Stimulated activated CD8-positive, alpha-beta memory T cell treated with anti-CD3 and anti-CD28 coated beads, Interleukin-7, amount 100 ng/mL, for 24 hours (primary cell): ENCODE results near the gene CCDC88C.

ENCODE experiments used
- DNase-seq: peaks from one replicate; pipeline ENCODE4 v3.0.0-alpha.2; 2020; ENCODE audit warnings: low read depth

The CCDC88C gene

DNA sequence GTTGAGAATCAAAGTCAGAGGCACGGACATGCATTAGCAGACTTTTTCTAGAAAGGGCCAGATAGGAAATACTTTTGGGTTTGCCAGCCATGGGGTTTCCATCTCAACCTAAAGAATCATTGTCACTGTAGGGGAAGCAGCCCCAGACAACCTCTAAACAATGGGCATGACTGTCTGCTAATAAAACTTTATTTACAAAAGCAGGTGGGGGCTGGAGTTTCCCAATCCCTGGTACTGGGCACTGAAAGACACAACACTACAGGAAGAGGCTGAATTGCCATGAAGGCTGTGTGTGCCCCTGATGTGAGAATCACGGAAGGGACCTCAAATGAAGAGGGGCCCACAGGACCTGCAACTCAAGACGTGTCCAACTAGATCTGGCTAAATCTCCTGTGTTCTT lies 111.1 kb downstream of the CCDC88C start:
- no peak for DNase-seq

DNA sequence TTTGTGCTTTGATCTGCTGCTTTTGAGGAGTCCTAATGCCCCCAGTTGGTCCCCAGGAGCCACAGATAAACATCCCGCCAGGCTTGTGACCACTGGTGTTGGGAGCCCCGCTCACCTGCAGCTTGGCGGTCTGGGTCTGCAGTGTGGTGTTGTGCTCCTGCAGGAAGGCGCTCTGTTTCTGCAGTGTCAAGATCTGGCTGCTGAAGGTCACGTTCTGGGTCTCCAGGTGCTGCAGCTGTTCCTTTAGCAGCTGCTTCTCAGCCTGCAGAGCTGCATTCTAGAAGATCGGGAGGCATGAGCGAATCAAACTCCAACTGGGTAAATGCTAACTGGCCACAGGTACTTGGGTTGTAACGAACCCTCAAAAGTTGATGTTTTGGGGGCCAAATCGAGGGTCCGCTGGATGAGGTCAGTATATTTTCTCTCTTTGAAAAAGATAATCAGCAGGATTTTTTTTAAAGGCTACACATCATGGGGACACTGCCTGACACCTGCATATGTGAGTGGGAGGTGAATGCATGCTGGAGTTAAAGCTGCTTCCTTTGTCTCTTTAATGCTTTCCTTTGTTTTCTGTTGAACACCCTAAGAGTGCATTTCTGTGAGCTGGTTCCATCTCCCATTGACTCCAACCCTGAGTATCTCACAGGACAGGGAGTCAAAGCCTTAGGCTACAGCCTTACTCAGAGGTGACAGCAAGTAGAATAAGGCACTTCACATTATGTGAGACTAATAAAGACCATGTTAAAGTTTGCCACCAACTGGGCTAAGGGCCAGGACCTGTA lies 111.8 kb downstream of the CCDC88C start:
- DNase-seq: no peak

DNA sequence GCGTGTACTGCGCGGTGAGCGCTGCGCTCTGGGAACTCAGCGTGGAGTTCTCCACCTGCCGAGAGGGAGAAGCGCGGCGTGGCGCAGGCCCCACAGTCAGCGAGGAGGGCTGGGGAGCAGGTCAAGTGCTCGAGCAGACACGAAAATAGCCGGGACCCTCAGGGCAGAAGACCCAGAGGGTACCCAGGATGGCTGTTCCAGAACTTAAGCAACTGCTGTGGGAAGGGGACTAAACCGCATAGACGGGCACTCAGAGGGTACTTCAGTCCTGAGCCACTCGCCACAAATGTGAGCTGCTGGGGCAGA lies 113.7 kb downstream of the CCDC88C start:
- no peak for DNase-seq

DNA sequence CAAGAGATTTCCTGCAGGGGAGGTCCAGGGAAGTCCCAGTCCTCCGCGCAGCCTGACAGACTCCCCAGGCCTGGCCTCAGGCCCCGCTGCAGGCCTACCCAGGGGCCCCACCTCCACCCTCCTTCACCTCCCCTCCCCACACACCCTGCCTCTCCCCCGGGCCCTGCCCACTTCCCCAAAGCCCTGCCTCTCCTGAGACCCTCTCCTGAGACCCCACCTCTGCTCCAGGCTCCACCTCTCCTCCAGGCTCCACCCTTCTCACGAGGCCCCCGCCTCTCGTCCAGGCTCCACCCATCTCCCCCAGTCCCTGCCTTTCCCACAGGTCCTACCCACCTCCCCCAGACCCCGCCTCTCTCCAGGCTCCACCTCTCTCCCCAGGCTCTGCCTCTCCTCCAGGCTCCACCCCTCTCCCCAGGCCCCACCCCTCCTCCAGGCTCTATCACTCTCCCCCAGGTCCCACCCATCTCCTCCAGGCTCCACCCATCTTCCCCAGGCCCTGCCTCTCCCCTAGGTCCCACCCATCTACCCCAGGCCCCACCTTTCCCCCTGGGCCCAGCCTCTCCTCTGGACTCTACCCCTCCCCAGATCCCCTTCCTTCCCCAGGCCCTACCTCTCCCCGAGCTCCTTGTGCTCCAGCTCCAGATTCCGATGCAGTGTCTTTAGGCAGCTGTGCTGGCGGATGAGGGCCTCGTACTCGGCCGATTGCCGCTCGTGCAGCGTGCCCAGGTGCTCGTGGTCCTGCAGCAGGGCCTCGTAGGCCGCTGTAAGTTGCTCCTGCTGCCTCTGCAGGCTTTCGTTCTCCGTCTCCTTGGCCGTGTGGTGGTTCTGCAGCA lies 114.3 kb downstream of the CCDC88C start:
- DNase-seq: peak; percentile 53

DNA sequence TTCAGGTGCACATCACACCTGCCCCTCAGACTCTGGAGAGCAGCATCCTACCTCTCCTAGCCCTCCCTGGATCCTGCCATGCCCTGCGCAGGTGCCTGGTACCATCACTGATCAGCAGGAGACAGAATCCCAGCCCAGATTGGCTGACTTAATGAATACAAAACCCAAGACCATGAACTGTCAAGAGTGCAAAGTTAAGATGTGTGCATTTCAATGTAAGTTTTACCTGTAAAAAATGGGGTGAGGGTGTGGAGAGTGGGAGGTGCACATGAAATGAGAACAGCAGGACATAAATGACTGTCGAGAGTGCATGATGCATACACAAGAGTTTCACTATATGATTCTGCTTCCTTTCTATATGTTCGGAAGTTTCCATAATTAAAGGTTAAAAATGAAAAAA lies 115.2 kb downstream of the CCDC88C start:
- no peak for DNase-seq

DNA sequence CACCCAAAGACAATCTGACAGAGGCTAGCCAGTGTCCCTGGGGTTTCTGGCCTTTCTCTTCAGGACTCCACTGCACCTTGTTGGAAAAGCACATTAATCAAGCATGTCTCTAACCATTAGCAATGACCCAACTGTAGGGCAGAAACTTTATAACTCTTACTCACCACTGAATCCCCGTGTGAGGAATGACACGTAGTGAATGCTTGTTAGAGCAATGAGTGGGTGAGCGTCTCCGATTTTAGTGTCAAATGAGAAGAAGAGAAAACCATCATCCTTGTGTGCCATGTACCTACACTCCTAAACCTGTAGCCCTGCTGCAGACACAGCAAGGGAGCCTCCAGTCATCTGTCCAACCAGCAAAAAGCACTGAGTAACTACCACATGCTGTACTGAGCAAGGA lies 116.7 kb downstream of the CCDC88C start:
- no peak for DNase-seq

DNA sequence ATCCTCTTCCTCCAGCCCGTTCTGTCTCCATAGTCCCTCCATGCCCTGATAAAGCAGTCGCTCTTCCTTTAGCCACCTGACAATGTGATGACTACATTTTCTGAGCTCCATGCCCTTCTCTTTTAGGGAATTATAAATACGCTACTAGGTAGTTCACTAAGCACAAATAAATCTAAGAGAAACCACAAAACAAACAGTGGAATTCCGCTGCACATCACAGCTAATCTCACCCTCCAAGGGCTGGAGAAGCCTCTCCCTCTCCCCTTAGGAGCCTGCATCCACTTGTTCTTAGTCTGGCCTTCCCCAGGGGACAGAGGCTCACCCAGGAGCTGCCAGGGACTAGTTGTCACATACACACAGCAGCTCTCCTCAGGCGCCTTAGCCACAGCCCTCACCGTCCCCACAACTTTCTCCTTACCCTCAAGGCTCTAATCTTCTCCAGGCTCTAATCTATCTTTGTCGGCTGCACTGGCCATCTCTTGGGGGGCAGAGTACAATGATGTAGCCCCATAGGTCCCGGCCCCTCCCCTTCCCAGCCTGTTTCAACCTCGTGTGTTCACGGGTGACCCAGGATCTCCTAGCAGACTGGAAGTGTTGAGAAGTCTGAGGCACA lies 117.2 kb downstream of the CCDC88C start:
- no peak for DNase-seq

DNA sequence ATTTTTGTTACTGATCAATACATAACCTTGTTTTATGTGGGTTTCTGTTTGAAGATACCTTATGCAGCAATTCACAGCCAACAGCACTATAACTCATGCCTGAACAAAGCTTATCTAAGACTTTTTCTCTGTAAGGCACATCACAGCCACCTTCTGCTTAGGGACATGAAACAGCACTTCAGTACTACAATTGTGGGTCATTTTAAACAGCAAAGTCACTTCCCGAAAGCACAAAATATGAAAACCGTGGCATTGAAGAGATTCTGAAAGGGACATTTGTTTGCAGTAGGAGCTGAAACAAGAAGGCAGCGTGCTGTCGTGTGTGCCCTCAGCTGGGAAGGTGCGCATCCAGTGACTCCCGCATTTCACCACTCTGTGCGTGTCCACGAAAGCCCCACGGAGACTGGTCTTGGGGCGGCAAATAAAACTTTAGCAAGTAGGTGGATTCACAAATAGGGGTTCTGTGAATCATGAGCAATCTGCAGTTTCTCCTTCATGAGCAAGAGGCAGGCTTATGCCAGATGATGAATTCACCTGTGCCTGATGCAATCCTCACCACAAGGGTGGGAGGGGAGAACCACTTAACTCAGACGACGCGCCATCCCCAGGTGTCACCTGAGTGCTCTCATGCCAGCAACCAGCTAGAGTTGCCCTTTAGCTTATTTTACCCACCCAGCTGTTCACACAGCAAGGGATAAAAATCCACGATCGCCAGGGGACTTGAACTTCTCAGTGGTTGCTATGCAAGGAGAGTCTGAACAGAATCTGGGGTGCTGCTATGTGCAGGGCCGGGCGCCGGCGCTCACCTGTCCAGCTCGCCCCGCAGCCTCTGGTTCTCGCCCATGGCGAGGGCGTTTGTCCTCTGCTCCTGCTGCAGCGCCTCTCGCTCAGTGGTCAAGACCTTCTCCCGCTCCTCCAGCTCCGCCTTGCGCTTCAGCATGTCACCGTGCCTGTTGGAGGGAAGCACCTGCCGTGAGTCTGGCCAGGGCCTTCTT lies 118.2 kb downstream of the CCDC88C start:
- no peak for DNase-seq

DNA sequence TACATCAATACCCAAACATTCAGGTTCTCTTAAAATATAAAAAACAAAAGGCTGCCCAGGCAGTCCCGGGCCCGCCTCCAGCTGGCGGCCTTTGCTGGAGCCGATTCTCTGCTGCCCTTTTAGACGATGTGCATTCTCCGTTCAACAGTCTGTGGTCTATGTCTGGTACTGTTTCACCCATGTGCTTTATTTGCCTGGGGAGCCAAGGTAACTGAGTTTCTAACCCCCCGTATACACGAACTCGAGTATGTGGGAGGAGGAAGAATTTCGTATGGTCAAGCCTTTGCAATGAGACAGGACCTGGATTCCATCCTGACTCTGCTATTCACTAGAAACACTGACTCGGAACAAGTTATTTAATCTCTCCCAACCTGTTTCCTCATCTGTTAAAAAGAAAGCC lies 119.0 kb downstream of the CCDC88C start:
- DNase-seq: no peak

DNA sequence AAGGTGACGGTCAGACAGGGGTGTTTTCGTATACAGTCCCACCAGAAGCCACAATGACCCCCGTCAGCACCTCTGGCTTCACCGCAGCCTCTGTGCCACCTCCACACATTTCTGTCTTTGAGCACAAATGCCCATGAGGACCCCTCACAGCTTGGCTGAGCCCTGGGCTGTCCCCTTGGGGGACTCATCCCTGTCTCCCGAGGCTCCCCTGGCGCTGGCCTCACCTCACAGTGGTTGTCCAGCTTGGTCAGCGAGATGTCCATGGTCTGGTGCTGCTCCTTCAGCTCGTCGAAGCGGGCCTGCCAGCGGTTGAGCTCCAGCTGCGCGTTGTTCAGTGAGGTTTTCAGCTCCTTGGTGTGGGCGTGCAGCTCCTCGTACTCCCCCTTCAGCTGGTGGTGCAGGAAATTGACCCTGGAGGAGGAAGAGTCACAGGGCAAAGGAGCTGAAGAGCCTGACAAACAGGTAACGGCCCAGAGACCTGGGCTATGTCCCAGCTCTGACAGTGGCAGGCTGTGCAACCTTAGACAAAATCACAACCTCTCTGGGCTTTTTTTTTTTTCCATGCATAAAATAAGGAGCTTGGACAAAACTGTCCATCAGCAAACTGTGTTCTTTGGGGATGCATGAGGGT lies 120.4 kb downstream of the CCDC88C start:
- no peak for DNase-seq

DNA sequence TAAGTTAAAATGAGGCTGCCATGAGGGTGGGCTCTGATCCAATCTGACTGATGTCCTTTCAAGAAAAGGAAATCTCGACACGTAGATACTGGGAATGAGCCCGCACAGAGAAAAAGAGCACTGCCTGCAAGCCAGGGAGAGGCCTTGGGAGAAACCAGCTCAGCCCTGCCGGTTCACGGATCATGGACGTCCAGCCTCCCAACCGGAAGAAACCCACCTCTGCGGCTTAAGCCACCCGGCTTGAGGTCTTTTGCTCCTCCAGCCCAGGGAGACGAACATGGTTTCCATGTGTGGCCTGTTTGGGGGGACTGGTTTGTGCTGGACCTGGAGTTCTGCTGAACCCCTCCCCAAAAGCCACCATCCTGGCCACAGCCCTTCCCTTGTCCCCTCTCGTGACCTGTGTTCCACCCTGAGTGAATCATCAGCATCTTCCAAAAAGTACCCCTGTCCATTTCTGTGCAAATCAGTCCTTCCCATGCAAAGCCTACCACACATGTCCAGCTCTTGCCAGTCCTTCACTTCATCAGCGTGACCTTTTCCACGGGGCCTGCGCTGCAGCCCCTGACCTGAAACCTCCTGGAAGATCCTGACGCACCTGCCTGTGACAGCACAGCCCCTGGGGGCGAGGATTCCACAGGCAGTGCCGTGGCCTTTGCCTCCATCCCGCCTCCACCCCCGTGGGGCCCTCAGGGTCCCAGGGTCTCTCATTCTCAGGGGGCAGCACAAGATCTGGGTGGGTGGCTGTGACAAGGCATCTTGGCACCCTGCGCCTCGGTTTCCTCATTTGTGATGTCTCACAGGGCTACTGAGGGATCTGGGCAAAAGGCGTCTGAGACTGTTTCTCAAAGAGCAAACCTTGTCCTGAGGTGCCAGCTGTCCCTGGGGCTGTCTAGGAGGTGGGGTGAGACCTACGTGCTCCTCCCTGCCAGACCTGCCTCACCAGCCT lies 121.5 kb downstream of the CCDC88C start:
- no peak for DNase-seq

DNA sequence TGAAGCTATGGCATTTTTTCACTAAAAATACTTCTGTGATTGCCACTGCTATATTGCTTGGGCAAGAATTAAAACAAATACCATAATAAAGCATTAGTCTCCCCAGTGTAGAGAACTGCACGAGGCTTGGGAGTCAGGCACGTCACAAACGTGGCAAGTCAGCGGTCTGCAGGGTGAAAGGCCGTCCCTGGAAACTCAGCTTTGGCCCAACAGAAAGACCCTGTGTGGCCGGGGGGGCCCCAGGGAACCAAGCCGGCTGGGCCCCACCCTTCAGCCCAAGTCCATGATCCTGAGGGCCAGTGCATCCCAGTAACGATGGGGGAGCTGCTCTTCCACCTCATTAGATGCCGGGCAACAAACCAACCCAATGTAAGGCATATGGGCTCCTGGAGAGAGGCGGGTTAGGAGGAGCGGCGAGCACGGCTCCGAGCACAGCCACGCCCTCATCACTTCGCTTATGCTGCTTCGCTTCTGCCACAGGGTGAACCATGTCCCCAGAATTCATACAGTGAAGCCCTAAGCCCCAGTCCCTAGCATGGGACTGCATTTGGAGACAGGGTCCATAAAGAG lies 122.3 kb downstream of the CCDC88C start:
- no peak for DNase-seq

DNA sequence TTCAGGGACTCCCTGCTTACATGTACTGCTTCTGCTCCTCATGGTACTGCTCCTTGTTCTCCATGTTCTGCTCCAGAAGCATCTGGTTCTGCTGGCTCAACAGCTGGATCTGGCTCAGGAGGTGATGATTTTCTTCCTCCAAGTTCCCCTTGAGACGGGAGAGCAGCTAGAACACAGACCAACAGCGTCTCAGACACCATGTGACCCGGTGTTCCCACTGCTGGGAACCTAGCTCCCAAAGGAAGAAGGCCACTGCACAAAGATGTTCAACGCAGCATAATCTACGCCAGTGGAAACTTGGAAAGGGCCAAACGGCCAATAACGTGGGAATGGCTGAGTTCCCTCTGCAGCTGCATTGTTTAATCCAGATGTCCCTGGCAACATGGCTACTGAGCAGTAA lies 123.5 kb downstream of the CCDC88C start:
- no peak for DNase-seq

DNA sequence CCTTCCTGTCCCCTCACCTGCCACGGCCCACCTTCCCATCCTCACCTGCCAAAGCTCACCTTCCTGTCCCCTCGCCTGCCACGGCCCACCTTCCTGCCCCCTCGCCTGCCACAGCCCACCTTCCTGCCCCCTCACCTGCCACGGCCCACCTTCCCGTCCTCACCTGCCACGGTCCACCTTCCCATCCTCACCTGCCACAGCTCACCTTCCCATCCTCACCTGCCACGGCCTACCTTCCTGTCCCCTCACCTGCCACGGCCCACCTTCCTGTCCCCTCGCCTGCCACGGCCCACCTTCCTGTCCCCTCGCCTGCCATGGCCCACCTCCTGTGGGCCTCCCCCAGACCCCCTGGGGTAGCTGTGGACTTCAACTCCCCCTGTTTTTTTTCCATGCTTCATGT lies 124.3 kb downstream of the CCDC88C start:
- no peak for DNase-seq

DNA sequence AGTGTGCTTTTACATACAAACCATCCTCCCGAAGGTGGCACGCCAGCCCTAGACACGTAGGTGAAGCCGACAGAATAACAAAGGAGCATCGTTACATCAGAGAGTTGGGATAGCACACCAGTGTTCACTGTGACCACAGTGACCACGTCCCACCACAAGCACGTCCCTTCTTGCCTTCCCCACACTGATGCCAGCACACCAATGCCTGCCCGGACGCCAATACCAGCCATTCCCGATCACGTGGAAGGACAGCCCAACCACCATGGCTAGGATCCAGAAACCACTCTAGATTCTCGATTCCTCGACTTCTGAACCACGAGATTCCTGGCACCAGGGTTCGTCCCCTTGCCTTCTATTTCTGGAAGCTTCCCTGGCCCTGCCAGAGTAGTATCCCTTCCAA lies 125.1 kb downstream of the CCDC88C start:
- DNase-seq: no peak

DNA sequence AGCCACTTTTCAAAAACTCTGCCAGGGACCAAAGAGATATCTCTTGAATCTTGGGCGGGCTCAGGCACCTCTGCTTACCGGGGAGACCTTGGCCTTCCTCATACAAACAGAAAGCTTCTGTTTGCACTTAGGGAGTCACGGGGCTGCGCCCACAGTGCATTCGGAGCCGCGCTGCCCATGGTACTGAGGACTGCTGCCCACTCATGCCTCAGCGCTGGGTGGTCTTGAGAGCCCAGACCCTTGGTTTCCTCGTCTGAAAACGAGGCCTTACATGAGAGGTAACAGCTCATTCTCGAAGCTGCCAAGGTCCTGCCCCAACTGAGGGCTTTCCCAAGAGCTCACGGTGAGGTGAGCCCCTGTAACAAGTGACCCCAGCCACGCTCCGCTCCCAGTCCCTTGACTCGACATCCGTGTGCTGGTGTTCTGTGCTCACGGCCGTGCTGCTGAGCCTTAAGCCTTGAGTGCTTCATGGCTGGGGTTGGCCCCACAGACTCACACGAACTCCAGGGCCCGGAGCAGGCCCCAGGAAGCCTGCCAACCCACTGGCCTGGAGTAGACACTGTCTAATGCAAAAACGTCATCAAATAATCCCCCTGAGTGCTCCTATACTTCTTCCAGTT lies 125.7 kb downstream of the CCDC88C start:
- DNase-seq: no peak

DNA sequence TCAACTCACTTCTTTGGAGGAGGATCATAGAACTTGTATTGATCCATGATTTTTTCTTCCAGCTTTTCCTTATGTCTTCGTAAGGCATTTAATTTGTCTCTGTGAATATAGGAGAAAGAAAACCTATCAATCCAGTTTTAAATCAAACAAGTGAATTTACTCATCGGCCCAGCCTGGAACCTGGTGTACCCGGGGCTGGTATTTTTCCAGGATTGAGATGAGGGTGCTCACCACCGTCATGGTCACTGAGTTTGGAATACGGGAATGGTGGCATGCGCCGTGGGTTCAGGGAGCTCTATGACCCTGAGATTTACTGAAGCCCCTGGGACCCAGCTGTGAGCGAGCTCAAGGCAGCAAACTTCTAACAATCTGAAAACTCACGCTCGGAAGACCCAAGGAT lies 126.6 kb downstream of the CCDC88C start:
- no peak for DNase-seq

DNA sequence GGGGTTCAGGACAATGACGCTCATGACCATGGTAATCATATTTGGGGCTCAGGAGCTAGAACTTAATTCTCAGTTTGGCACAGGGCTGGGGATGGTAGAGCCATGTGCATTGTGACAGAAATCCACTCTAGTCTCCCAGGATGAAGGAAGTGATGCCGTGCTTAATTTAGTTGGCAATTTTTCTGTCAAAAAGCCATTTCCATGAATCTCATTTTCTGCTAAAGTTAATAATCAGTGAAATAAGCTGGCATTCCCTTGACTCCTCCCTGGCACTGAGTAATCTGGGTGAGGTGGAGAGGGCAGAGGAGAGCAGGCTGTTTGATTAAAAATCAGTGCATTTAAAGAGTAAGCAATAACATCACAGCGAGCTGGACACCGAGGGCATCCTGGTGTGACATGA lies 128.2 kb downstream of the CCDC88C start:
- DNase-seq: no peak

DNA sequence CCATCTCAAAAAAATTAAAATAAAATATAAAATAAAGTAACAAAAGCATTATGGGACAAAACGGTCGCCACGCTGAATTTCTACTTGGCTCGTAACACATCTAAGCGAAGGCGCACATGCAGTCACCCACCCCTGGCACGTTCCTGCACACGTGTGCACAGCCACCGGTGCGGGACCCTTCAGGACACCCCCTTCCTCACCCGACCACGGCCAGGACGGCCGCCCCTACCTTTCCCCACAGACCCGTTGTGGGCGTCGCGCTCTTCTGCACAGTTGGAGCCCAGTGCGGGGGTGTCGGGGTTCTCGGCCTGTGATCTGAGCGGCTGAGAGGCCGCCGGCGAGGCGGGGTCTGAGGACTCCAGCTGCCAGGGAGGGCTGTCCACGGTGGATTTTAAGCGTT lies 128.7 kb downstream of the CCDC88C start:
- DNase-seq: no peak

DNA sequence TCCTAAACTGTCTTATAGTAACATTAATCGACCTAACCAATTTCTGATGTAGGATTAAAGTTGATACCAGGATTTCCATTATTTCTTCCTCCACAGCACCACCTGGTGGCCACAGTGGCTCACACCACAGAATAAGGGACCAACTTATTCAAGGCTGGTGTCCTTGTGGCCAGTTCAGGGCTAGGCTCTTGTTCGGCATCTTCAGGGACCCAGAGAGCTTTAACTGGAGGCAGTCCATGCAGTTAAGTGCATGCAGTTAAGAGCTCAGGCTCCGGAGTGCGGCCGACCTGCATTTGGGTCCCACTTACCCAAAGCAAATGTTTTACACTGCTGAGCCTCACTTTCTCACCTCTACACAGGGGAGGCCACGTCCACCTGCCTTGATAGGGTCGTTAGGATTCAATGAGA lies 131.1 kb downstream of the CCDC88C start:
- DNase-seq: peak; percentile 61
